ENCODE results near the gene PXYLP1. TPM values are rescaled to one million over a fixed set of nuclear protein-coding genes. Genes with fewer than 3 reads are reported as not detected.

The PXYLP1 gene
- total RNA-seq, 1 donor from 2014 or later = 36.3 TPM

DNA sequence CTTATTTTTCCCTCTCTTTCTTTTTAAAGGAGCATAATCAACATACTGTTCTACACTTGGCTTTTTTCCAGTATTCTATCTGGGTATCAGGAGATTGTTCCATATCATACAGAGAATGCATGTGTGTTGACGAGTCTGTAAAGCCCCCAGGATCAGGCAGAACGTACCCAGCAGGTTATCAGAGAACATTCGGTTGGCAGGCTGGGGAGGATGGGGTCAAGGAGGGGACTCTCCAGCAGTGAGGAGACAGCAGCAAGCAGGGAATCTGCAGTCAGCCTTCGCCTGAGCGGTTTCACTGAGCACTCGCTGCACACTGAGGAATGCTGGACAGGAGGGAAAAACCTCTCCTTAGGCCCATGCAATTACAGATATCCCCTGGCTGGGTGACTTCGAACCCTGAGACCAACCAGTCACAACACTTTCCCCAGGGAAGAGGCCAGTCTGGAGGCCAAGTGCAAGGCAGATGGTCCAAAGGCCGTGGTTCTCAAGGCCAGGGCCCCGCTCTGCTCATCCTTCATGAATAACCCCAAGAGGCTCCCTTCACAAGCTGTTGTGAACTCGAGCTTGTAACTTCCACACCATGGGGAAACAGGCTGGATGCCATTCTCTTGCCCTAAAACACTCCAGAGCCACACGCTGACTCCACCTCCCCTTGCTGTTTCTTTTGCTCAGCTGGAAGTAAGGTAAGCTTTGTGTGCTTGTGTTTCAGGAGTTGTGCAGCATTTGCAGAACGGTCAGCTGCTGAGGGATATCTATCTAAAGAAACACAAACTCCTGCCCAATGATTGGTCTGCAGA lies 60.1 kb downstream of the PXYLP1 start:
- TF ChIP-seq EZH2 (IDR thresholded peaks at IDR 0.05) (no peak), EZH2phosphoT487 (IDR thresholded peaks at IDR 0.05) (no peak)
- TF ChIP-seq, protein P1, sequence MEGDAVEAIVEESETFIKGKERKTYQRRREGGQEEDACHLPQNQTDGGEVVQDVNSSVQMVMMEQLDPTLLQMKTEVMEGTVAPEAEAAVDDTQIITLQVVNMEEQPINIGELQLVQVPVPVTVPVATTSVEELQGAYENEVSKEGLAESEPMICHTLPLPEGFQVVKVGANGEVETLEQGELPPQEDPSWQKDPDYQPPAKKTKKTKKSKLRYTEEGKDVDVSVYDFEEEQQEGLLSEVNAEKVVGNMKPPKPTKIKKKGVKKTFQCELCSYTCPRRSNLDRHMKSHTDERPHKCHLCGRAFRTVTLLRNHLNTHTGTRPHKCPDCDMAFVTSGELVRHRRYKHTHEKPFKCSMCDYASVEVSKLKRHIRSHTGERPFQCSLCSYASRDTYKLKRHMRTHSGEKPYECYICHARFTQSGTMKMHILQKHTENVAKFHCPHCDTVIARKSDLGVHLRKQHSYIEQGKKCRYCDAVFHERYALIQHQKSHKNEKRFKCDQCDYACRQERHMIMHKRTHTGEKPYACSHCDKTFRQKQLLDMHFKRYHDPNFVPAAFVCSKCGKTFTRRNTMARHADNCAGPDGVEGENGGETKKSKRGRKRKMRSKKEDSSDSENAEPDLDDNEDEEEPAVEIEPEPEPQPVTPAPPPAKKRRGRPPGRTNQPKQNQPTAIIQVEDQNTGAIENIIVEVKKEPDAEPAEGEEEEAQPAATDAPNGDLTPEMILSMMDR (IDR thresholded peaks at IDR 0.05) = no peak
- no peak overlapping the region for H3K4me3 Mint-ChIP-seq
- Histone ChIP-seq H3K27me3 (no peaks in the 10 kb centered on the region), H3K9ac (peak overlapping the region; percentile 37), H3K4me3 (no peak overlapping the region), H3K4me2 (no peak overlapping the region), H3K27ac (no peak overlapping the region), H3K36me3 (no peaks in the 10 kb centered on the region), H3K79me2 (ENCODE audit: low read depth) (no peaks in the 10 kb centered on the region), H3K4me1 (no peaks in the 10 kb centered on the region), H3F3A (ENCODE audit: low read depth) (peaks cover 4% of the 10 kb centered on the region), H4K20me1 (ENCODE audit: low read depth) (no peaks in the 10 kb centered on the region), H2AFZ (replicated peaks) (no peak overlapping the region), H3K9me3 (ENCODE audit: low read depth) (no peaks in the 10 kb centered on the region)
- H3K4me1 Mint-ChIP-seq = peaks cover 18% of the 10 kb centered on the region
- no peaks in the 10 kb centered on the region for H3K27me3 Mint-ChIP-seq (ENCODE audit: insufficient read depth, low read depth)
- peaks cover 22% of the 10 kb centered on the region for H3K36me3 Mint-ChIP-seq
- no peaks in the 10 kb centered on the region for H3K9me3 Mint-ChIP-seq
- DNase-seq (ENCODE audit: low spot score) = no peak
- no peak overlapping the region for H3K27ac Mint-ChIP-seq

DNA sequence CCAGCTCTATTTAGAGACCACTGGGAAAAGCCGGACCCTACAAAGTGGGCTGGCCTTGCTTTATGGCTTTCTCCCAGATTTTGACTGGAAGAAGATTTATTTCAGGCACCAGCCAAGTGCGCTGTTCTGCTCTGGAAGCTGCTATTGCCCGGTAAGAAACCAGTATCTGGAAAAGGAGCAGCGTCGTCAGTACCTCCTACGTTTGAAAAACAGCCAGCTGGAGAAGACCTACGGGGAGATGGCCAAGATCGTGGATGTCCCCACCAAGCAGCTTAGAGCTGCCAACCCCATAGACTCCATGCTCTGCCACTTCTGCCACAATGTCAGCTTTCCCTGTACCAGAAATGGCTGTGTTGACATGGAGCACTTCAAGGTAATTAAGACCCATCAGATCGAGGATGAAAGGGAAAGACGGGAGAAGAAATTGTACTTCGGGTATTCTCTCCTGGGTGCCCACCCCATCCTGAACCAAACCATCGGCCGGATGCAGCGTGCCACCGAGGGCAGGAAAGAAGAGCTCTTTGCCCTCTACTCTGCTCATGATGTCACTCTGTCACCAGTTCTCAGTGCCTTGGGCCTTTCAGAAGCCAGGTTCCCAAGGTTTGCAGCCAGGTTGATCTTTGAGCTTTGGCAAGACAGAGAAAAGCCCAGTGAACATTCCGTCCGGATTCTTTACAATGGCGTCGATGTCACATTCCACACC lies 60.9 kb downstream of the PXYLP1 start:
- Histone ChIP-seq H3K9ac (no peak overlapping the region), H3K27me3 (no peaks in the 10 kb centered on the region), H2AFZ (replicated peaks) (no peak overlapping the region), H3F3A (ENCODE audit: low read depth) (peaks cover 4% of the 10 kb centered on the region), H3K79me2 (ENCODE audit: low read depth) (no peaks in the 10 kb centered on the region), H3K4me2 (no peak overlapping the region), H3K36me3 (no peaks in the 10 kb centered on the region), H3K4me3 (no peak overlapping the region), H3K4me1 (no peaks in the 10 kb centered on the region), H3K27ac (no peak overlapping the region), H4K20me1 (ENCODE audit: low read depth) (no peaks in the 10 kb centered on the region), H3K9me3 (ENCODE audit: low read depth) (no peaks in the 10 kb centered on the region)
- peaks cover 3% of the 10 kb centered on the region for H3K9me3 Mint-ChIP-seq
- no peaks in the 10 kb centered on the region for H3K27me3 Mint-ChIP-seq (ENCODE audit: insufficient read depth, low read depth)
- peaks cover 18% of the 10 kb centered on the region for H3K4me1 Mint-ChIP-seq
- H3K36me3 Mint-ChIP-seq = peaks cover 21% of the 10 kb centered on the region
- H3K4me3 Mint-ChIP-seq = no peak overlapping the region
- DNase-seq (ENCODE audit: low spot score) = no peak
- H3K27ac Mint-ChIP-seq = no peak overlapping the region
- TF ChIP-seq, protein P1 (IDR thresholded peaks at IDR 0.05) = no peak
- TF ChIP-seq EZH2 (IDR thresholded peaks at IDR 0.05) (no peak), EZH2phosphoT487 (IDR thresholded peaks at IDR 0.05) (no peak)

DNA sequence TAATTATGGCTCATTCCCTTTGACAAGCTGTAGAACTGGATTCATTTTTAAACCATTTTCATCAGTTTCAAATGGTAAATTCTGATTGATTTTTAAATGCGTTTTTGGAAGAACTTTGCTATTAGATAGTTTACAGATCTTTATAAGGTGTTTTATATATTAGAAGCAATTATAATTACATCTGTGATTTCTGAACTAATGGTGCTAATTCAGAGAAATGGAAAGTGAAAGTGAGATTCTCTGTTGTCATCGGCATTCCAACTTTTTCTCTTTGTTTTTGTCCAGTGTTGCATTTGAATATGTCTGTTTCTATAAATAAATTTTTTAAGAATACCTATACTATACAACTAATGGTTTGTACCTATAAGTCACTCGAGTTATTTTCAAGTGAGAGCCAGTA lies 62.7 kb downstream of the PXYLP1 start:
- Mint-ChIP-seq H3K36me3 (peaks cover 18% of the 10 kb centered on the region), H3K9me3 (peaks cover 10% of the 10 kb centered on the region), H3K4me1 (peaks cover 16% of the 10 kb centered on the region), H3K4me3 (no peak overlapping the region), H3K27me3 (ENCODE audit: insufficient read depth, low read depth) (no peaks in the 10 kb centered on the region), H3K27ac (no peak overlapping the region)
- DNase-seq (ENCODE audit: low spot score) = no peak
- Histone ChIP-seq H3K4me3 (no peak overlapping the region), H3K27ac (no peak overlapping the region), H3K27me3 (no peaks in the 10 kb centered on the region), H3K4me1 (no peaks in the 10 kb centered on the region), H2AFZ (replicated peaks) (no peak overlapping the region), H4K20me1 (ENCODE audit: low read depth) (no peaks in the 10 kb centered on the region), H3K9me3 (ENCODE audit: low read depth) (no peaks in the 10 kb centered on the region), H3F3A (ENCODE audit: low read depth) (peaks cover 4% of the 10 kb centered on the region), H3K9ac (no peak overlapping the region), H3K79me2 (ENCODE audit: low read depth) (no peaks in the 10 kb centered on the region), H3K36me3 (no peaks in the 10 kb centered on the region), H3K4me2 (no peak overlapping the region)
- TF ChIP-seq, protein P1 (IDR thresholded peaks at IDR 0.05) = no peak
- TF ChIP-seq EZH2phosphoT487 (IDR thresholded peaks at IDR 0.05) (no peak), EZH2 (IDR thresholded peaks at IDR 0.05) (no peak)
